COLO668 (cell line): ENCODE data around the gene ADRA2B.

Experiments
- DNase-seq: peaks from one replicate; lab custom pipeline; 2025; ENCODE audit not compliant: unreplicated experiment; lab: John Stamatoyannopoulos, UW

ADRA2B gene

GRCh38 chr2:96106991-96107707, 9.2 kb downstream of the ADRA2B start:
- DNase-seq, result no peak

GRCh38 chr2:96105994-96106715, 10.2 kb downstream of the ADRA2B start:
- no peak for DNase-seq

GRCh38 chr2:96105152-96105915, 11.0 kb downstream of the ADRA2B start:
- DNase-seq, result no peak

DNA sequence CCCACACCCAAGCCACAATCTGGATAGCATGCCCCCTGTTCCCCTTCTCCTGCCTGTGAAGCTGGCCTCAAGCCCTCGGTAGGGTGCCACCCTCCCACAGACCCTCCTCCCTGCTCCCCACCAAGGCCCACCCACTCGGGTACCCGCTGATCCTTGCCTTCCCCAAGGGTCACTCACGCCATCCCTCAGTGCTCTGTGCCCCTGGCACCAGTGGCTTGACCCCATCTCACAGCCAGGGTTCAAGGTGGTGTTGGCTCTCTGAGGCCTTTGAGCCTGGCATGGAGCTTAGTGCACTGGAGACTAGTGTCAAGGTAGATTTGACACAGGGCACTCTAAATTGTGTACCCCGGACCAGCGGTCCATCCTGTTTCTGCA, 11.9 kb downstream of the ADRA2B start:
- DNase-seq, result no peak

DNA sequence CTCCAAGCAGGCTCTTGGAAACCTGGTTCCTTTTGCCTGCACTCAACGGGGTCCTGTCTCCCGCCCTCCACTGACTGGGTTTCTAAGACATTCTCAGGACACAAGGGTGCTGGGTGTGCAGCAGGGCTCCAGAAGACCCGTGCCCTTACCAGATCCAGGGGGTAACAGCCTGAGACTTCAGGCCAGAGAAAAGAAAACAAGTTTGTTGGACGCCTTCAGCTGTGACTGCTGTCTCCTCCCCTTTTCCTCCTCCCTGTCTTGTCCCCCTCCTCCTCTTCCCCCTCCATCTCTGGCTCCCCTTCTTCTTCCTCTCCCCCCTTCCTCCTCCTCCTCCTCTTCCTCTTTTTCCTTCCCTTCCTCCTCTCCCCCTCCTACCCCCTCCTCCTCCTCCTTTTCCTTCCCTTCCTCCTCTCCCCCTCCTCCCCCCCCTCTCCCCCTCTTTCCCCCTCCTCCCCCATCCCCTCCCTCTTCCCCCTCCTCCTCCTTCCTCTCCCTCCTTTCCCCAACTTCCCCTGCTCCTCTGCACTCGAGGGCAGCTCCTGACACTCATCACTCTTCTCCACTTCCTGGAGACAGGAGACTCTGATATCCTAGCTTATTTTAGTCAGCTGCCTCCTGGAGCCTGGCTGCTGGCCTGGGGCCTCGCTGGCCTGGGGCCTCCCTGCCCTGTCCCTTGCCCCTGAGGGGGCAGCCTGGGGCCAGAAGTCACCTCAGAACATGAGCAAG, 12.4 kb downstream of the ADRA2B start:
- no peak for DNase-seq

DNA sequence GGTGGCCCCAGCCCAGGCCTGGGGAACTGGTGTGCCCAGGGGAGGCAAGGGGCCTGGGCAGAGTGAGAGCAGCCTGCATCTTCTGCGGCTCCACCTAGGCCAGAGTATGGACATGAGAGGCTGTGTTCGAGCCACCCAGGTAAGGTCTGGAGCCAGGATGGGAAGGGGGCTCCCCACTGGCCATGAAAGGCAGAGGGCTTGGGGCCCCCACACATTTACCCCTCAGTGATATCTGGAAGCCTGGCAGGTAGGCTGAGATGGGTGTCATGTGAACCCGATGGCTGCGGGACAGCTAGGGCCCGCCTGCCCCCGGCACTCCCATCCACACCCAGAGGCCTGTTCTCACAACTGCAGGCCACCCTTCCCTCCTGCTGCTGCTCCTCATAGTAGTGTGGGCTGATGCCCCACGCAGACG, 13.2 kb downstream of the ADRA2B start:
- DNase-seq, result no peak

GRCh38 chr2:96102596-96103186, 13.7 kb downstream of the ADRA2B start:
- no peak for DNase-seq

GRCh38 chr2:96100893-96101304, 15.5 kb downstream of the ADRA2B start:
- DNase-seq, result no peak

DNA sequence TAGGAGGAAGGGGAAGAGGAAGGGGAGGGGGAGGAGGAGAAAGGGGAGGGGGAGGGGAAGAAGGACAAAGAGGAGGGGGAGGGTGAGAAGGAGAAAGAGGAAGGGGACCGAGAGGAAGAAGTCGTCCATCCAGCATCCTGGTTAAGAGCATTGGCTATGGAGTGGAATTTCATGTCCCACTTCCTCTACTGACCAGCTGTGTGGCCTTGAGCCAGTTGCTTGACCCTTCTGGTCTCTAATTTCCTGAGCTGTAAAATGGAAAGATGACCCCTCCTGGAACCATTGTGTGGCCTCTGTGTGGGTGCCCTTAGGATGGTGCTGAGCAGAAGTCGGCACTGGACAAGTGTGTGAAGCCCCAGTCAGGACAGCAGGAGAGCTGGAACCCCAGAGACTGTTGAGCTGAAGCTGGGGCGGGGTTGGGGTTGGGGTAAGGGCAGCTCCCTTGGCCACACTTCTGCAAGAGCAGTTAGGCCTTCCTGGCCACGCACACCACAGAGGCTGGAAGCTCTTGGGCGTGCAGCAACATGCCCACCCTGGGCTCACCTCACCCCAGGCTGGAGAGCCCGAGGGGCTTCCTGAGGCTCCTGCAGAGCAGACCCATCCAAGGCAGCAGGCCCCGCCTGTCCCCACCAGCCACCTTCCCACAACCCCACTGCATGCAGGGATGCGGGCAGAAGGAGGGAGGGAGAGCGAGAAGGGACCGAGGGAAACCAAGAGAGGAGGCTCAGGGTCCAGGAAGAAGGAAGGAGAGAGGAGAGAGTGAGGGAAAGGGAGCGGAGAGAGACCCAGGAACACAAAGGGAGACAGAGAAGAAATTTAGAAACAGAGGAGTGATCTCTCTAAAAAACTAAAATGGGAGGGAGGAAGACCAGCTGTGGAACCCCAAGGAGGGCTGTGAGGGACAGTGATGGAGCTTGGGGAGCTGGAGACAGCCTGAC, 16.2 kb downstream of the ADRA2B start:
- no peak for DNase-seq

GRCh38 chr2:96098900-96099590, 17.3 kb downstream of the ADRA2B start:
- no peak for DNase-seq

GRCh38 chr2:96097951-96098823, 18.2 kb downstream of the ADRA2B start:
- no peak for DNase-seq

DNA sequence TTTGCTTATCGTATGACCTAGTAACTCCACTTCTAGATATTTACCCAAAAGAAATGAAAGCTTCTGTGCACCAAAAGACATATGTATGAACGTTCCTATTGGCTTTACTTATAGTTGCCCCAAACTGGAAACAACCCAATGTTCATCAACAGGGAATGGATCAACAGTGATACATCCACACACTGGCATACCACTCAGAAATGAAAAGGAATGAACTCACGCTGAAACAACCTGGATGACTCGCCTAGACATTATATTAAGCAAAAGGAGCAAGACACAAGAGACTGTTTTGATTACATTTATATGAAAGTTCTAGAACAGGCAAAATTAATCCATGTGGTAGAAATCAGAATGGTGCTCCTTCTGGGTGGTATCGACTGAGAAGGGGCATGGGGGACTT, 18.9 kb downstream of the ADRA2B start:
- no peak for DNase-seq

- DNase-seq, result peak; percentile 49
Observed at GRCh38 chr2:96095116-96095636, 21.2 kb downstream of the ADRA2B start.

DNA sequence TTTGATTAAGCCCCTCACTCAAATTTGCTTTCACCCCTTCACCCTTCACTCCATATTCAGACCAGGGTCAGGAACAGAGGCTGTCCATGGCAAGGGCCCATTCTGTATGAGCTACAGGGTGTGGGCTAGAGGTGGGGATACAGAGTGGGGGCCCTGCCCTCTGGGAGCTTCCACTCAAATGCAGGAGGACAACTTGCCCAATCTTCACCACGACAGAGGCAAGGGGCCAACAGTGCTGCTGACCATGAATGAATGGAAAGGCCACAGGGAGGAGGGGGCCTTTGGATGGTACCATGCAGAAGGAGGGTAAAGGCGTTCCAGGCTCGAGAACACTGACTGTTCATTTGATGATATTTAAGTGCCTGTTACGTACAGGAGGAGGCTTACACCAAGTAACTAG, 22.8 kb downstream of the ADRA2B start:
- no peak for DNase-seq

DNA sequence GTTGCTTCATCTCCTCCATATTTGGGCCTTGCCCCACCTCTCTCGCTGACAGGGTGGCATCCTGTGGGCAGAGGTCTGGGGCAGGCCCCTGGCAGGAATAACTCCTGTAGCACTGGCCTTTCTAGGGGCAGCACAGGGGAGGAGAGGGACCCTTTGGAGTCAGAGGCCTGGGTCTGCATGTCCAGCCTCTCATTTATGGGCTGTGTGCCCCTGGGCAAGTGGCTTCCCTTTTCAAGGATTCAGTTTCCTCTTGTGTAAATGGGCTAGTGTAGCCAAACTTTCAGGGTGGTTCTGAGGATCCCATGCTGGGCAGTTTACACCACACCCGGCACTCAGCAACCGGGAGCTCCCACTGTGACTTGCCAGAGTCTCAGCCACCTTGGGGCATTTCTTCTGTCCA, 23.4 kb downstream of the ADRA2B start:
- no peak for DNase-seq

DNA sequence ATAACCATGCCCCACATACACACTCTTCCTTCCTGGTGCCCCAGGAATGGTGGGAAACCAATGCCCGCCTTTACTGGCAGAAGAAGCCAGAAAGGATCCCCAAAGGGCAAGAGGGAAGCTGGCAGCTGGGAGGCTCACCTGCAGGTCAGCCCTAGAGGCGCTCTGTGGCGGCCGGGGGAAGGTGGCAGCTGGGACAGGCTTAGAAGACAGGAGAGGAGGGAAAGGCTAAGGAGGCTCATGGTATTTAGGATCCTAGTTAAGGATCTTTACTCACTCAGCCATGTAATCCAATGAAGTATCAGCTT, 23.8 kb downstream of the ADRA2B start:
- no peak for DNase-seq

DNA sequence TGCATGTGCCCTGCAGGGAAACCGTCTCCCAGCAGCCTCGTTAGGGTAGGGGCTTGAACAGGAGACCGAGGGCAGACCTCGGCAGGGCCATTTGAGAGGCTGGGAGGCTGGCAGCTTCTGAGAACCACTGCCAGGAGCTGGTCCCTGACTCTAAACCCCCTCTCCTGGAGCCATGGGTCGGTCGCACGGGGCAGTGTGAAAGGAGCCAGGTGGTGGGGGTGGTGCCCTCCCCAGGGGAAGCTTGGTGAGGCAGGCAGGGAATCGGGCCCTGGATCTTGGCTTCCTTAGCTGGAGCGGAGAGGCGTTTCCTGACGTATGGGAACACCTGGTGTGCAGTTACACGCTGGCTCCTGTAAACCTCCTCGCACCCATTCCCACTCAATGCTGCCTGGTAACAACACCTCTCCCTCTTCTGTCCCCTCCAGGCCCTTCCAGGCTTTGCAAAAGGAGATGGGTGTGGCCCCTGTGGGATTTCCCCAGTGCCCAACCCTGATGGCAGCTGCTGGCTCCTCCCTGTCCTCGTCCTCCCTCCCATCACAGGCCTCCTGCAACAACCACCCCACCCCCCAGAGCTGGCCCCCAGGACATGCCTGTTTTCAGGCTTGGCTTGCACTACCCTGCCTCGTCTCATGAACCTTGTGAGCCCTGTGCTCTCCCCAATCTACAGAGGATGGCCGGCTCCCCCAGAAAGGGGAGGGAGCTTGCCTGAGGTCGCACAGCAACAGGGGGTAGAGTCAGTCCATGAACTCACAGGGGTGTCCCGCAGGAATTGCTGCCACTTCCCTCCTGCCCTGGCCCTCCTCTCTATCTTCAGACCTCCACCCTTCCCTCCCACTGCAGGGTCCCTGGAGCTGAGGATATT, 24.4 kb downstream of the ADRA2B start:
- DNase-seq, result peak; percentile 87
